B cell (primary cell): ENCODE data around the gene CCR6. TPM values are rescaled to one million over a fixed set of nuclear protein-coding genes. Genes with fewer than 3 reads are reported as not detected.

Experiments used
- ATAC-seq: fragments of 200-7000 bp; cut with Tn5 transposase; one replicate; pipeline ENCODE4 v1.10.0; 2021; ENCODE audit warnings: low read depth, mild to moderate bottlenecking, moderate number of reproducible peaks, moderate library complexity
- CTCF ChIA-PET: fragments of 350-600 bp; sonication (Branson Sonifier 250); formaldehyde crosslinking; loops from one replicate; lab custom pipeline; 2021; ENCODE audit warnings: antibody characterized with exemption, inconsistent platforms; lab: Charles Lee
- POLR2A ChIA-PET: fragments of 350-600 bp; sonication (Branson Sonifier 250); formaldehyde crosslinking; loops from one replicate; lab custom pipeline; 2021; ENCODE audit warnings: antibody characterized with exemption; lab: Charles Lee
- DNase-seq: peaks from one replicate; pipeline ENCODE4 v3.0.0; 2013
- H2AFZ ChIP-seq: 2 replicates; pipeline ENCODE4 v1.6.1; 2012; ENCODE audit warnings: mild to moderate bottlenecking, low read depth, low read length; ENCODE audit not compliant: insufficient read depth, poor library complexity, severe bottlenecking
- H3K27ac ChIP-seq, 2 donors: 1 replicate in 1 of 2; 2 replicates in 1 of 2; pipeline ENCODE4 v1.5.1; 2012 to 2013; ENCODE audit warnings: low read length in 2 of 2, mild to moderate bottlenecking in 2 of 2, moderate library complexity in 1 of 2
- H3K27me3 ChIP-seq, 4 experiments: fragments of 200-600 bp in 1 of 4; sonication (generic) in 1 of 4; replicated peaks in 1 of 4; 1 replicate in 2 of 4; 2 replicates in 2 of 4; pipeline versions ENCODE4 v1.6.1 to v1.7.0; 2013 to 2016; ENCODE audit warnings: low read length in 3 of 4, mild to moderate bottlenecking in 2 of 4, mixed read lengths in 1 of 4, moderate library complexity in 1 of 4; ENCODE audit not compliant: insufficient read depth in 4 of 4, control insufficient read depth in 3 of 4; ENCODE audit errors: control extremely low read depth in 1 of 4
- H3K36me3 ChIP-seq, 2 experiments: replicated peaks in 1 of 2; 1 replicate in 1 of 2; 2 replicates in 1 of 2; pipeline versions ENCODE4 v1.6.1 to v1.7.1; 2013; ENCODE audit warnings: low read length in 1 of 2; ENCODE audit not compliant: insufficient read depth in 2 of 2, control insufficient read depth in 1 of 2; ENCODE audit errors: control extremely low read depth in 1 of 2, extremely low read depth in 1 of 2
- H3K4me1 ChIP-seq, 2 donors: fragments of 200-600 bp in 1 of 2; sonication (generic) in 1 of 2; 1 replicate in 1 of 2; 2 replicates in 1 of 2; pipeline versions ENCODE4 v1.5.1 to v1.6.1; 2013 to 2017; ENCODE audit warnings: low read length in 2 of 2; ENCODE audit not compliant: control insufficient read depth in 2 of 2, insufficient read depth in 2 of 2
- H3K4me2 ChIP-seq: replicated peaks from 2 replicates; pipeline ENCODE3; 2012; ENCODE audit warnings: mild to moderate bottlenecking, low read depth, low read length; ENCODE audit not compliant: poor library complexity, severe bottlenecking
- H3K4me3 ChIP-seq, 5 experiments: fragments of 200-600 bp in 1 of 5; sonication (generic) in 1 of 5; 1 replicate in 3 of 5; 2 replicates in 2 of 5; pipeline versions ENCODE4 v1.5.1 to v1.7.0; 2011 to 2016; ENCODE audit warnings: low read length in 4 of 5, mild to moderate bottlenecking in 4 of 5, low read depth in 2 of 5, control low read depth in 1 of 5, moderate library complexity in 1 of 5; ENCODE audit not compliant: insufficient read depth in 1 of 5; ENCODE audit errors: control extremely low read depth in 1 of 5, extremely low read depth in 1 of 5
- H3K79me2 ChIP-seq: fragments of 200-600 bp; sonication (generic); one replicate; pipeline ENCODE4 v1.6.0; 2016; ENCODE audit warnings: low read length; ENCODE audit not compliant: control insufficient read depth, insufficient read depth
- H3K9ac ChIP-seq: fragments of 200-600 bp; sonication (generic); 2 replicates; pipeline ENCODE4 v1.6.1; 2017; ENCODE audit warnings: mild to moderate bottlenecking, low read length, moderate library complexity
- H3K9me3 ChIP-seq, 3 donors: one replicate each; pipeline versions ENCODE4 v1.6.1 to v1.7.1; 2013; ENCODE audit warnings: low read length in 2 of 3; ENCODE audit not compliant: control insufficient read depth in 2 of 3, insufficient read depth in 1 of 3; ENCODE audit errors: control extremely low read depth in 1 of 3
- H4K20me1 ChIP-seq: 2 replicates; pipeline ENCODE4 v1.6.0; 2012; ENCODE audit warnings: mild to moderate bottlenecking, low read length; ENCODE audit not compliant: insufficient read depth, control insufficient read depth, poor library complexity, severe bottlenecking
- H3K27ac Mint-ChIP-seq: one replicate; pipeline ENCODE4 v1.8.0; 2021; ENCODE audit warnings: mixed read lengths
- H3K27me3 Mint-ChIP-seq: one replicate; pipeline ENCODE4 v1.8.0; 2021; ENCODE audit warnings: mixed read lengths
- H3K4me1 Mint-ChIP-seq: one replicate; pipeline ENCODE4 v1.8.0; 2021; ENCODE audit warnings: mixed read lengths
- H3K4me3 Mint-ChIP-seq: one replicate; pipeline ENCODE4 v1.8.0; 2021; ENCODE audit warnings: mixed read lengths
- H3K9me3 Mint-ChIP-seq: one replicate; pipeline ENCODE4 v1.8.0; 2022; ENCODE audit warnings: mixed read lengths; ENCODE audit not compliant: insufficient read depth
- EZH2 ChIP-seq: IDR thresholded peaks from 2 replicates; pipeline ENCODE4 v1.6.1; 2012; ENCODE audit warnings: borderline replicate concordance, low read depth, mild to moderate bottlenecking, moderate library complexity, low read length; ENCODE audit not compliant: insufficient read depth, poor library complexity, severe bottlenecking
- WGBS: methylation state at CpG from one replicate; pipeline ENCODE4 v1.1.5; 2013; ENCODE audit warnings: missing lambda C conversion rate; ENCODE audit not compliant: insufficient coverage; 5-methylcytosine and 5-hydroxymethylcytosine counted together
- intact Hi-C: fragments of 100-400 bp; cut with micrococcal nuclease; formaldehyde crosslinking; loops from one replicate; pipeline ENCODE4 v1.10.0; 2022
- polyA plus RNA-seq: library from polyadenylated mRNA; depleted of rRNA; stranded (reverse); fragments of >200 nt; gene quantifications from 2 replicates; pipeline ENCODE4 v1.2.3, GENCODE V29; 2012
- total RNA-seq, 2 donors: library from RNA; stranded (reverse); fragments of 120-200 nt in 1 of 2; gene quantifications; 1 replicate in 1 of 2; 2 replicates in 1 of 2; pipeline versions ENCODE4 v1.2.3 to v1.2.4, GENCODE V29; 2013 to 2022
- TF ChIP-seq, protein P1 (sequence below): fragments of 200-600 bp; IDR thresholded peaks from one replicate; pipeline ENCODE4 v1.8.0; 2022; ENCODE audit warnings: antibody characterized with exemption, mild to moderate bottlenecking

The CCR6 gene
- total and polyA plus RNA-seq, 2 donors (not counting 1 experiment from before 2014, with no cell fraction given) = 18.2 to 30.9 TPM

GRCh38 chr6:167125855-167126349 is 3.0 kb downstream of the CCR6 start:
- ATAC-seq (no peak), DNase-seq (no peak)
- peak overlapping the region in 4 of 5 experiments; percentile 28 to 97 (median 84) for H3K4me3 ChIP-seq
- no peak overlapping the region for H2AFZ ChIP-seq
- H3K27ac ChIP-seq = peak overlapping the region in 1 of 2 donors; percentile 76
- H3K4me1 ChIP-seq = peaks cover 71 to 79% of the 10 kb centered on the region in 2 donors
- peaks cover 3 to 52% of the 10 kb centered on the region in 2 experiments for H3K36me3 ChIP-seq
- H3K4me2 ChIP-seq = peak overlapping the region; percentile 79
- no CpG with 5 or more reads among the region's 3 CpGs for WGBS
- H3K9me3 ChIP-seq = peaks cover 0 to 6% (median 0%) of the 10 kb centered on the region in 3 donors
- H4K20me1 ChIP-seq = peaks cover 44% of the 10 kb centered on the region
- peaks cover 84% of the 10 kb centered on the region for H3K4me1 Mint-ChIP-seq
- ChIA-PET CTCF (interaction anchor here (0.5 to 22.6 kb wide), 4 partner anchors 8 to 138 kb away, joined by 3 to 437 read pairs (median 86); no protein-coding TSS in a partner anchor), POLR2A (interaction anchor here (0.6 to 14.2 kb wide), 3 partner anchors 32 to 177 kb away, joined by 9 to 432 read pairs (median 12); partner anchors contain the start of gene CEP43)
- H3K9me3 Mint-ChIP-seq = no peaks in the 10 kb centered on the region
- H3K4me3 Mint-ChIP-seq = peak overlapping the region; percentile 30
- no peaks in the 10 kb centered on the region for H3K27me3 Mint-ChIP-seq
- H3K27ac Mint-ChIP-seq = peak overlapping the region; percentile 80
- peak overlapping the region; percentile 92 for H3K9ac ChIP-seq
- H3K79me2 ChIP-seq = peaks cover 93% of the 10 kb centered on the region
- intact Hi-C loops = loop anchor here (2.0 to 10.0 kb wide), 2 partner anchors 31 to 741 kb away; partner anchors contain the start of gene MPC1
- no peaks in the 10 kb centered on the region for H3K27me3 ChIP-seq
- no peak for TF ChIP-seq EZH2
- TF ChIP-seq, protein P1, sequence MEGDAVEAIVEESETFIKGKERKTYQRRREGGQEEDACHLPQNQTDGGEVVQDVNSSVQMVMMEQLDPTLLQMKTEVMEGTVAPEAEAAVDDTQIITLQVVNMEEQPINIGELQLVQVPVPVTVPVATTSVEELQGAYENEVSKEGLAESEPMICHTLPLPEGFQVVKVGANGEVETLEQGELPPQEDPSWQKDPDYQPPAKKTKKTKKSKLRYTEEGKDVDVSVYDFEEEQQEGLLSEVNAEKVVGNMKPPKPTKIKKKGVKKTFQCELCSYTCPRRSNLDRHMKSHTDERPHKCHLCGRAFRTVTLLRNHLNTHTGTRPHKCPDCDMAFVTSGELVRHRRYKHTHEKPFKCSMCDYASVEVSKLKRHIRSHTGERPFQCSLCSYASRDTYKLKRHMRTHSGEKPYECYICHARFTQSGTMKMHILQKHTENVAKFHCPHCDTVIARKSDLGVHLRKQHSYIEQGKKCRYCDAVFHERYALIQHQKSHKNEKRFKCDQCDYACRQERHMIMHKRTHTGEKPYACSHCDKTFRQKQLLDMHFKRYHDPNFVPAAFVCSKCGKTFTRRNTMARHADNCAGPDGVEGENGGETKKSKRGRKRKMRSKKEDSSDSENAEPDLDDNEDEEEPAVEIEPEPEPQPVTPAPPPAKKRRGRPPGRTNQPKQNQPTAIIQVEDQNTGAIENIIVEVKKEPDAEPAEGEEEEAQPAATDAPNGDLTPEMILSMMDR = no peak
